Stomach (tissue), 9 donors: ENCODE data around the gene SLC35F6. TPM values are rescaled to one million over a fixed set of nuclear protein-coding genes. Genes with fewer than 3 reads are reported as not detected.
A peak's percentile ranks its signal among the peaks of the same experiment; 100 is the strongest.

Source experiments
- DNase-seq, 2 donors: peaks; one replicate each; pipeline versions ENCODE4 v3.0.0 to v3.0.0-alpha.2; 2013 to 2019
- H3K27ac ChIP-seq, 5 donors: fragments of 200-600 bp in 4 of 5; sonication (generic) in 4 of 5; one replicate each; pipeline ENCODE4 v1.5.1; 2013 to 2019; ENCODE audit warnings: mild to moderate bottlenecking in 1 of 5, moderate library complexity in 1 of 5
- H3K27me3 ChIP-seq, 3 donors: fragments of 200-600 bp; sonication (generic); one replicate each; pipeline ENCODE4 v1.5.1; 2017 to 2019; ENCODE audit warnings: mixed run types in 1 of 3
- H3K36me3 ChIP-seq, 4 donors: fragments of 200-600 bp; sonication (generic); 1 replicate in 3 of 4; 2 replicates in 1 of 4; pipeline ENCODE4 v1.5.1; 2016 to 2019
- H3K4me1 ChIP-seq, 4 donors: fragments of 200-600 bp; sonication (generic); one replicate each; pipeline ENCODE4 v1.5.1; 2016 to 2019
- H3K4me3 ChIP-seq, 4 donors: fragments of 200-600 bp; sonication (generic) in 3 of 4; one replicate each; pipeline ENCODE4 v1.5.1; 2016 to 2019; ENCODE audit warnings: mild to moderate bottlenecking in 1 of 4
- H3K9me3 ChIP-seq, 4 donors: fragments of 200-600 bp; sonication (generic); one replicate each; pipeline ENCODE4 v1.5.1; 2016 to 2019
- CTCF ChIP-seq, 7 experiments: fragments of 450-650 bp in 4 of 7; fragments of 200-600 bp in 3 of 7; sonication (generic) in 3 of 7; IDR thresholded peaks; one replicate each; pipeline ENCODE4 v1.5.1; 2016 to 2019; ENCODE audit warnings: antibody characterized with exemption in 7 of 7, control low read depth in 2 of 7, mild to moderate bottlenecking in 1 of 7
- EP300 ChIP-seq: sonication (generic); formaldehyde crosslinking; IDR thresholded peaks from one replicate; pipeline ENCODE4 v1.6.1; 2017; ENCODE audit warnings: antibody characterized with exemption
- POLR2A ChIP-seq, 4 donors: fragments of 450-650 bp; IDR thresholded peaks; one replicate each; pipeline ENCODE4 v1.6.1; 2016; ENCODE audit warnings: antibody characterized with exemption in 4 of 4, control low read depth in 2 of 4, mild to moderate bottlenecking in 1 of 4, moderate library complexity in 1 of 4
- POLR2AphosphoS5 ChIP-seq, 3 donors: sonication (generic); formaldehyde crosslinking; IDR thresholded peaks; one replicate each; pipeline ENCODE4 v1.6.1; 2016; ENCODE audit warnings: antibody characterized with exemption in 3 of 3
- WGBS, 5 donors: extraction: QIAGEN DNeasy Blood & Tissue Kit in 3 of 5; methylation state at CpG; one replicate each; pipeline versions ENCODE4 v1.1.5 to v1.1.7; 2013 to 2018; 5-methylcytosine and 5-hydroxymethylcytosine counted together
- intact Hi-C: fragments of 100-400 bp; cut with DNase I; formaldehyde crosslinking; loops from one replicate; pipeline ENCODE4 v1.15.1; 2023; ENCODE audit warnings: low total_unique reads
- polyA plus RNA-seq, 3 donors: library from polyadenylated mRNA; stranded (reverse); fragments of 200-250 nt; gene quantifications; one replicate each; pipeline ENCODE4 v1.2.3, GENCODE V29; 2013
- total RNA-seq, 5 donors: library from RNA; depleted of rRNA; stranded (reverse); fragments of >200 nt; gene quantifications; one replicate each; pipeline versions ENCODE4 v1.1.0 to v1.2.3, GENCODE V29; 2014 to 2016
- donor health status: healthy with polysubstance abuse.
- donor health status: Bipolar disorder and iron deficiency.
- donor health status: healthy.

The SLC35F6 gene
- total and polyA plus RNA-seq, 8 donors, result 4.9 to 40.9 (median 12.9) TPM

GRCh38 chr2:26721115-26722032 is 42.7 kb upstream of the SLC35F6 start:
- TF ChIP-seq CTCF (IDR thresholded peaks at IDR 0.05), result no peak
- peak in 2 of 3 donors; percentile 79 to 81 for TF ChIP-seq POLR2AphosphoS5 (IDR thresholded peaks at IDR 0.05)
- H3K4me1 ChIP-seq, result peaks cover 37 to 65% (median 50%) of the 10 kb centered on the region in 4 donors
- no peaks in the 10 kb centered on the region for H3K9me3 ChIP-seq
- WGBS, 5 donors, result 27 to 58% (median 43%) methylated on average over 11 to 12 of the region's 12 CpGs
- no peaks in the 10 kb centered on the region for H3K36me3 ChIP-seq
- H3K27ac ChIP-seq, result peak overlapping the region; percentile 13 to 81 (median 65)
- no peak overlapping the region for H3K4me3 ChIP-seq
- intact Hi-C loops, result no loop called here
- peak; percentile 81 to 84 for DNase-seq
- peaks cover 0 to 27% (median 0%) of the 10 kb centered on the region in 3 donors for H3K27me3 ChIP-seq

- H3K36me3 ChIP-seq, result no peaks in the 10 kb centered on the region
- H3K9me3 ChIP-seq, result no peaks in the 10 kb centered on the region
- peak overlapping the region in 2 of 5 donors; percentile 58 to 81 for H3K27ac ChIP-seq
- H3K4me1 ChIP-seq, result peaks cover 37 to 65% (median 50%) of the 10 kb centered on the region in 4 donors
- intact Hi-C loops, result no loop called here
- WGBS, 5 donors, result 70 to 76% (median 71%) methylated on average over 1 of the region's 1 CpG
- TF ChIP-seq POLR2AphosphoS5 (IDR thresholded peaks at IDR 0.05), result no peak
- no peak for TF ChIP-seq EP300
- no peak for TF ChIP-seq POLR2A (IDR thresholded peaks at IDR 0.05)
- no peak for TF ChIP-seq CTCF (IDR thresholded peaks at IDR 0.05)
- H3K27me3 ChIP-seq, result peaks cover 0 to 37% (median 1%) of the 10 kb centered on the region in 3 donors
- no peak for DNase-seq
- no peak overlapping the region for H3K4me3 ChIP-seq
Measured at GRCh38 chr2:26722328-26722727, 41.8 kb upstream of the SLC35F6 start.

DNA sequence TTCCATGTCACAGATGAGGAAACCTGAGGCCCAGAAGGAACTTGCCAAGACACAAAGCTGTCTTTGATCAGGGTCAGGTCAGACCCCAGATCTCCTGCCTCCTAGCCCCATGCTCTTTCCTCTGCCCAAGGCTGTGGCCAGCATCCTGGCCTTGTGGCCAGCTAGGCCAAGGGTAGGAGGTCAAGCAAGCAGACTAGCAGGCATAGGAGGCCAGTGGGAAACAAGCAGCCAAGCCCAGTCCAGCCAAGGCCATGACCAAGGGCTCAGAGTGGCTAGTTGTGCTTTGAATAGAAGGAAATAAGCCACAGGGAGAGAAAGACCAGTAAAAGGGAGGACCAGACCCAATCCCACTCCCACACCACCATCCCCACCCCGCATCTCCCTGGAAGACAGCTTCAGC is 41.2 kb upstream of the SLC35F6 start:
- H3K4me1 ChIP-seq, result peaks cover 37 to 65% (median 50%) of the 10 kb centered on the region in 4 donors

More for the DNA sequence above, 41.2 kb upstream of the SLC35F6 start:
- no peak overlapping the region for H3K4me3 ChIP-seq
- intact Hi-C loops, result no loop called here
- H3K27ac ChIP-seq, result peak overlapping the region in 4 of 5 donors; percentile 22 to 81 (median 63)
- 94 to 100% (median 100%) methylated on average over 1 of the region's 1 CpG for WGBS, 5 donors
- TF ChIP-seq POLR2A (IDR thresholded peaks at IDR 0.05), result no peak
- TF ChIP-seq CTCF (IDR thresholded peaks at IDR 0.05), result no peak
- TF ChIP-seq POLR2AphosphoS5 (IDR thresholded peaks at IDR 0.05), result no peak
- no peak for TF ChIP-seq EP300
- no peaks in the 10 kb centered on the region for H3K36me3 ChIP-seq
- H3K9me3 ChIP-seq, result no peaks in the 10 kb centered on the region
- H3K27me3 ChIP-seq, result peaks cover 0 to 42% (median 7%) of the 10 kb centered on the region in 3 donors
- DNase-seq, result no peak
